Right lobe of liver (tissue), 6 donors: ENCODE data around the gene PTPA. TPM values are rescaled to one million over a fixed set of nuclear protein-coding genes. Genes with fewer than 3 reads are reported as not detected.

Experiments
- ATAC-seq, 4 donors: fragments of 200-7000 bp; cut with Tn5 transposase; one replicate each; pipeline ENCODE4 v1.9.1; 2020; ENCODE audit warnings: mild to moderate bottlenecking in 4 of 4, moderate library complexity in 4 of 4
- DNase-seq, 3 donors: peaks; one replicate each; pipeline ENCODE4 v3.0.0-alpha.2; 2020
- H3K27ac ChIP-seq, 3 donors: fragments of 200-600 bp; one replicate each; pipeline ENCODE4 v1.8.0; 2022
- H3K27me3 ChIP-seq, 2 donors: fragments of 200-600 bp; one replicate each; pipeline ENCODE4 v1.8.0; 2022
- H3K36me3 ChIP-seq, 4 donors: fragments of 200-600 bp; sonication (generic) in 1 of 4; one replicate each; pipeline versions ENCODE4 v1.5.1 to v1.8.0; 2017 to 2022; ENCODE audit warnings: control low read depth in 1 of 4
- H3K4me1 ChIP-seq, 4 donors: fragments of 200-600 bp; sonication (generic) in 1 of 4; one replicate each; pipeline versions ENCODE4 v1.5.1 to v1.8.0; 2017 to 2022; ENCODE audit warnings: control low read depth in 1 of 4
- H3K4me3 ChIP-seq, 3 donors: fragments of 200-600 bp; one replicate each; pipeline ENCODE4 v1.8.0; 2022
- H3K9me3 ChIP-seq, 4 donors: fragments of 200-600 bp; sonication (generic) in 1 of 4; one replicate each; pipeline versions ENCODE4 v1.5.1 to v1.8.0; 2017 to 2022; ENCODE audit warnings: control low read depth in 1 of 4
- CTCF ChIP-seq, 4 donors: fragments of 200-600 bp in 3 of 4; fragments of 450-650 bp in 1 of 4; IDR thresholded peaks; one replicate each; pipeline versions ENCODE4 v1.5.1 to v1.8.0; 2016 to 2022; ENCODE audit warnings: antibody characterized with exemption in 4 of 4, mild to moderate bottlenecking in 2 of 4
- POLR2A ChIP-seq: fragments of 450-650 bp; IDR thresholded peaks from one replicate; pipeline ENCODE4 v1.6.1; 2017; ENCODE audit warnings: antibody characterized with exemption, mild to moderate bottlenecking
- WGBS: methylation state at CpG from one replicate; pipeline ENCODE4 v1.1.6; 2018; ENCODE audit warnings: low coverage, low lambda C conversion rate; ENCODE audit not compliant: insufficient coverage; ENCODE audit errors: missing lambda C conversion rate; 5-methylcytosine and 5-hydroxymethylcytosine counted together
- intact Hi-C, 2 donors: fragments of 100-400 bp; cut with DNase I; formaldehyde crosslinking; loops; one replicate each; pipeline versions ENCODE4 v1.11.2 to v1.14.1; 2022
- total RNA-seq, 6 experiments: library from RNA; depleted of rRNA in 2 of 6; stranded (reverse); fragments of >200 nt in 2 of 6; fragmentation: NEBNext Ultra II Directional in 3 of 6; extraction: Animal tissue kit (Norgen Biotek cat#: 25700) in 3 of 6; gene quantifications; one replicate each; pipeline versions ENCODE4 v1.1.0 to v1.2.4, GENCODE V29; 2016 to 2023
- donor health status: DM: no; HTN: yes; CAD: no.
- donor health status: DM: no; HTN: no; CAD: no.
- donor health status: DM: no; HTN: no; CAD: no.
- donor health status: DM: no; HTN: yes; CAD: no.
- donor health status: DM: no; HTN: yes; CAD: no.

Gene PTPA
- total RNA-seq, 6 experiments from 2014 or later, result 55.4 to 123 (median 62.0) TPM

DNA sequence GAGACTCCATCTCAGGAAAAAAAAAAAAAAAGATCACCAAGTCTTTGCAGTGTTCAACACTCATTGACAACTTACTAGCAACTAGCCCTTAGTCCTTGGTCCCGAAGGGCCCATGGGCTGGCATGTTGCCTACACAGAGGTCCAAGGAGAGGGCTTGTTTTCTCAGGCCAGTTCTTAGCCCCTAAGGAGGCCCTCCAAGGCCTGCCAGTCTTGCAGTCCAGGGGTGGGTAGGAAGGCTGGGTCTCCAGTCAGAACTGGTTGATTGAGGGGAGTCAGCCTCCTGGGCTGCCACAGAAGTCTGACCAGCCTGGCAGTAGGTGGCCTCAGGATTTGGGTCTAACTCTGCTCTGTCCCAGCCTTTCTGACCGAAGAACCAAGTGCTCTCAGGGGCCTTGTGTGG is 34.1 kb downstream of the PTPA start:
- Histone ChIP-seq H3K27me3 (no peaks in the 10 kb centered on the region), H3K4me3 (no peak overlapping the region), H3K4me1 (peaks cover 0 to 34% (median 16%) of the 10 kb centered on the region in 4 donors), H3K36me3 (peaks cover 0 to 9% (median 4%) of the 10 kb centered on the region in 4 donors), H3K27ac (peak overlapping the region in 2 of 3 donors; percentile 29 to 40), H3K9me3 (no peaks in the 10 kb centered on the region)
- DNase-seq (no peak), ATAC-seq (no peak)
- no CpG with 5 or more reads among the region's 2 CpGs for WGBS
- no peak for TF ChIP-seq CTCF (IDR thresholded peaks at IDR 0.05)
- no peak for TF ChIP-seq POLR2A
- intact Hi-C loops, result no loop called here

DNA sequence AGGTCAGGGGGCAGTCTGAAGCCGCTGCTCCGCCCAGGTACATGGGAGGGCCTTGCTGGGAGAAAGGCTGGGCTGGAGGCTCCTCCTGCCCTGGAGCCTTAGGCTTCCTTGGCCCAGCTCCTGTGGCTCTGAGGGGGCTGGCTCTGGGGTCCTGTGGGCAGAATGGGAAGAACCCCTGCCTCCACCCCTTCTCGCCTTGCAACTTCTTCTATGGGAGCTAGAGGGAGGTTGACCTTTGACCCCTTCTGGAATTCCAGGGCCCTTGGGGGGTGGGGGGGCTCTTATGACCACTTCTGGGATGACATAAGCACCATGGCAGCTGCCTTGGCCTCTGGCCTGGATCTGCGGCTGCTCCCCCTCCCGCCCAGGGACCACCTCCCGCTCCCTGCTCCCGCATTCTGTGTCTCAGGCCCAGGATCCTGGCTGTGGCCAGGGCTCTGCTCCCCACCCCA is 34.7 kb downstream of the PTPA start:
- Histone ChIP-seq H3K4me3 (no peak overlapping the region), H3K4me1 (peaks cover 0 to 29% (median 15%) of the 10 kb centered on the region in 4 donors), H3K9me3 (no peaks in the 10 kb centered on the region), H3K27me3 (no peaks in the 10 kb centered on the region), H3K27ac (peak overlapping the region; percentile 29 to 69 (median 47)), H3K36me3 (peaks cover 0 to 9% (median 4%) of the 10 kb centered on the region in 4 donors)
- no CpG with 5 or more reads among the region's 7 CpGs for WGBS
- DNase-seq, result no peak
- TF ChIP-seq CTCF (IDR thresholded peaks at IDR 0.05) (no peak), POLR2A (no peak)
- intact Hi-C loops, result no loop called here
- ATAC-seq, result no peak

- intact Hi-C loops, result no loop called here
- ATAC-seq, result no peak
- peaks cover 0 to 9% (median 4%) of the 10 kb centered on the region in 4 donors for H3K36me3 ChIP-seq
Observed at GRCh38 chr9:129146441-129146941, 35.3 kb downstream of the PTPA start.

GRCh38 chr9:129148463-129149204 is 37.4 kb downstream of the PTPA start:
- 67% methylated on average over 3 of the region's 6 CpGs for WGBS
- peaks cover 0 to under 1% (median under 1%) of the 10 kb centered on the region in 4 donors for H3K4me1 ChIP-seq
- intact Hi-C loops, result no loop called here
- no peak overlapping the region for H3K4me3 ChIP-seq
- no peak for DNase-seq
- no peak overlapping the region for H3K27ac ChIP-seq
- H3K27me3 ChIP-seq, result no peaks in the 10 kb centered on the region
- ATAC-seq, result no peak
- H3K36me3 ChIP-seq, result peaks cover 0 to 5% (median 1%) of the 10 kb centered on the region in 4 donors
- TF ChIP-seq POLR2A (no peak), CTCF (IDR thresholded peaks at IDR 0.05) (no peak)
- H3K9me3 ChIP-seq, result no peaks in the 10 kb centered on the region

More at GRCh38 chr9:129146441-129146941, 35.3 kb downstream of the PTPA start:
- Histone ChIP-seq H3K4me3 (no peak overlapping the region), H3K4me1 (peaks cover 0 to 22% (median 12%) of the 10 kb centered on the region in 4 donors), H3K9me3 (no peaks in the 10 kb centered on the region), H3K27ac (peak overlapping the region; percentile 21 to 69 (median 47)), H3K27me3 (no peaks in the 10 kb centered on the region)
- TF ChIP-seq POLR2A, result no peak
- TF ChIP-seq CTCF (IDR thresholded peaks at IDR 0.05), result no peak
- no peak for DNase-seq
- whole genome bisulfite sequencing, result 71% methylated on average over 1 of the region's 8 CpGs
